Astrocyte (in vitro differentiated cells and primary cell): Measurements from ENCODE around the gene PKDCC.

ENCODE experiments used
- CTCF ChIP-seq: IDR thresholded peaks from 2 replicates; pipeline ENCODE4 v1.5.1; 2011; ENCODE audit warnings: low read depth, mild to moderate bottlenecking, inconsistent platforms, low read length, moderate library complexity; ENCODE audit not compliant: insufficient read depth
- EZH2 ChIP-seq: IDR thresholded peaks from 2 replicates; pipeline ENCODE4 v1.6.1; 2012; ENCODE audit warnings: mild to moderate bottlenecking, low read length, inconsistent platforms; ENCODE audit not compliant: insufficient read depth

DNA sequence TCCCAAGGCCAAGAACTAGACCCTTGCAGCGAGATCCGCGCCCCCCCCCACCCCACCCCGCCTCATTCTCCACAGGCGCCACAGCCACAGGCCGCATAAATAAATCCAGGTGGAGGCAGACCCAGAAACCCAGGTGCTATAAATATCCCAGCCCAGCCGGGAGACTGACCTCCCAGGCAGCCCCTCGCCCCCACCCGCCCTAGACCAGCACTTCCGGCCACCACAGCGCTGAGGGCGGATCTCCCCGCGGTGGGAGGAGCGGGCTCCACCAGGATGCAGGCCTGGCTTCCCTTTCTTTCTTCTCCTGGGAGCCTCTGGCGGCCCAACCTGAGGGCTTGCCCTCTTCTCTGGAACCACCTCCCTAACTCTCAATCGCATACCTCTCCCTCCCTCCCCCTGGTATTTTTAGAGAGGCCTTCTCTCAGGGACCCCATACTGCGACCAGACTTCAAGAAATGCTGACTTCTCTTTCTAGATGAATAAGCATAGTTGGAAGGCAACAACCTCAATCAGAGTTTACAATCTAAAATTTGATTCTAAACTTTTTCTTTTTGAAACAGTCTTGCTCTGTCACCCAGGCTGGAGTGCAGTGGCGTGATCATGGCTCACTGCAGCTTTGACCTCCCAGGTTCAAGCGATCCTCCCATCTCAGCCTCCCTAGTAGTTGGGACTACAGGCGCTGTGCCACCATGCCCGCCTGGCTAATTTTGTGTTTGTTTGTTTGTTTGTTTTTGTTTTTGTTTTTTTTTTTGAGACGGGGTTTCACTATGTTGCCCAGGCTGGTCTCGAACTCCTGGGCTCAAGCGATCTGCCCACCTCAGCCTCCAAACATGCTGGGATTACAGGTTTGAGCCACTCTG lies 55.0 kb downstream of the PKDCC start:
- TF ChIP-seq CTCF (no peak), EZH2 (no peak)
